K562 (cell line): ENCODE data around the gene FMNL2. TPM values are rescaled to one million over a fixed set of nuclear protein-coding genes. Genes with fewer than 3 reads are reported as not detected.

Experiments used
- polyA plus RNA-seq, 8 experiments: library from polyadenylated mRNA; depleted of rRNA in 4 of 8; stranded (reverse) in 5 of 8; unstranded in 3 of 8; fragments of >200 nt; fragmentation: Nextera tagmentation in 2 of 8; fragmentation: Illumina TruSeq in 1 of 8; extraction: Ambion mirVana in 2 of 8; extraction: Trizol in 1 of 8; gene quantifications; 2 replicates each; pipeline versions ENCODE4 v1.2.1 to v1.2.3, GENCODE V29; 2011 to 2014; ENCODE audit warnings: inconsistent platforms in 1 of 8, missing spikeins in 1 of 8
- total RNA-seq, 7 experiments: library from RNA; depleted of rRNA in 6 of 7; stranded (reverse); fragments of >200 nt in 6 of 7; fragmentation: Illumina TruSeq in 2 of 7; extraction: Trizol in 2 of 7; gene quantifications; 2 replicates each; pipeline versions ENCODE4 v1.2.1 to v1.2.3, GENCODE V29; 2011 to 2021; ENCODE audit warnings: low replicate concordance in 1 of 7
- TF ChIP-seq, protein P1 (sequence below), 2 experiments: fragments of 450-650 bp in 1 of 2; sonication (generic) in 1 of 2; formaldehyde crosslinking in 1 of 2; IDR thresholded peaks; 2 replicates each; pipeline versions ENCODE4 v1.7.1 to v1.9.0; 2016 to 2022; ENCODE audit warnings: inconsistent platforms in 1 of 2, mild to moderate bottlenecking in 1 of 2, missing genetic modification reagents in 1 of 2

The FMNL2 gene
- total and polyA plus RNA-seq, 9 of the 15 experiments (the other 6 are each of a cell fraction or from before 2014, with no cell fraction given): 0.15 to 0.49 (median 0.24) TPM; not detected in 1

DNA sequence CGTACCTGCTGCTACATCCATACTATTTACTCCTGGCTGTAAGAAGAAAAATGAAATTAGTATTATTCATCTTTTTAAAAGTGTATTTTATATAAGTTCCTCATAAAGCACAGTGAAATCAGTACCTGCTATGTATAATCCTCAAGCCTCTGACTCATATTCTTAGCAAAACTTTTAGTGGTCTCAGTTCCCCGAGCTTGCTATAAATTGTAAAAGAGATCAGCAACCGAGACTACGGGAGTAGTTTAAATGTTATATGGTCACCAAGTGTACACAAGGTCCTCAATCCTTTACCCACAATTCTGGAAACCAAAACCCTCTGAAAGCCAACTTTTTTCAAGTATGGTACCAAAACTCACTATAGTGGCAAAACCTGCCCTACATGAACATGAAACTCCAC lies 358.1 kb downstream of the FMNL2 start (continued):
- TF ChIP-seq, protein P1, sequence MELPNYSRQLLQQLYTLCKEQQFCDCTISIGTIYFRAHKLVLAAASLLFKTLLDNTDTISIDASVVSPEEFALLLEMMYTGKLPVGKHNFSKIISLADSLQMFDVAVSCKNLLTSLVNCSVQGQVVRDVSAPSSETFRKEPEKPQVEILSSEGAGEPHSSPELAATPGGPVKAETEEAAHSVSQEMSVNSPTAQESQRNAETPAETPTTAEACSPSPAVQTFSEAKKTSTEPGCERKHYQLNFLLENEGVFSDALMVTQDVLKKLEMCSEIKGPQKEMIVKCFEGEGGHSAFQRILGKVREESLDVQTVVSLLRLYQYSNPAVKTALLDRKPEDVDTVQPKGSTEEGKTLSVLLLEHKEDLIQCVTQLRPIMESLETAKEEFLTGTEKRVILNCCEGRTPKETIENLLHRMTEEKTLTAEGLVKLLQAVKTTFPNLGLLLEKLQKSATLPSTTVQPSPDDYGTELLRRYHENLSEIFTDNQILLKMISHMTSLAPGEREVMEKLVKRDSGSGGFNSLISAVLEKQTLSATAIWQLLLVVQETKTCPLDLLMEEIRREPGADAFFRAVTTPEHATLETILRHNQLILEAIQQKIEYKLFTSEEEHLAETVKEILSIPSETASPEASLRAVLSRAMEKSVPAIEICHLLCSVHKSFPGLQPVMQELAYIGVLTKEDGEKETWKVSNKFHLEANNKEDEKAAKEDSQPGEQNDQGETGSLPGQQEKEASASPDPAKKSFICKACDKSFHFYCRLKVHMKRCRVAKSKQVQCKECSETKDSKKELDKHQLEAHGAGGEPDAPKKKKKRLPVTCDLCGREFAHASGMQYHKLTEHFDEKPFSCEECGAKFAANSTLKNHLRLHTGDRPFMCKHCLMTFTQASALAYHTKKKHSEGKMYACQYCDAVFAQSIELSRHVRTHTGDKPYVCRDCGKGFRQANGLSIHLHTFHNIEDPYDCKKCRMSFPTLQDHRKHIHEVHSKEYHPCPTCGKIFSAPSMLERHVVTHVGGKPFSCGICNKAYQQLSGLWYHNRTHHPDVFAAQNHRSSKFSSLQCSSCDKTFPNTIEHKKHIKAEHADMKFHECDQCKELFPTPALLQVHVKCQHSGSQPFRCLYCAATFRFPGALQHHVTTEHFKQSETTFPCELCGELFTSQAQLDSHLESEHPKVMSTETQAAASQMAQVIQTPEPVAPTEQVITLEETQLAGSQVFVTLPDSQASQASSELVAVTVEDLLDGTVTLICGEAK (IDR thresholded peaks at IDR 0.05): no peak
- TF ChIP-seq, protein P1 (CRISPR knock-in tag; IDR thresholded peaks at IDR 0.05): no peak
